GM19035 (cell line): ENCODE measurements around the gene CYP4F12.

Experiments used
- ATAC-seq: cut with Tn5 transposase; IDR thresholded peaks from one replicate; pipeline ENCODE4 v1.9.1; 2021; ENCODE audit not compliant: unreplicated experiment

The CYP4F12 gene

GRCh38 chr19:15672580-15673175 lies at the start of gene CYP4F12:
TSS of gene CYP4F12 (plus strand) at chr19:15673087. CDS start at chr19:15673530, 443 bp downstream.
- no peak for ATAC-seq

- no peak for ATAC-seq
Observed at GRCh38 chr19:15623711-15624318, 49.1 kb upstream of the CYP4F12 start.

- ATAC-seq: no peak
Observed at GRCh38 chr19:15628236-15629002, 44.5 kb upstream of the CYP4F12 start.

- ATAC-seq: no peak
Observed at GRCh38 chr19:15629003-15629880, 43.6 kb upstream of the CYP4F12 start.

GRCh38 chr19:15631817-15632216 lies 41.1 kb upstream of the CYP4F12 start:
- ATAC-seq: no peak

GRCh38 chr19:15633082-15633835 lies 39.6 kb upstream of the CYP4F12 start:
- no peak for ATAC-seq

- ATAC-seq: no peak
Observed at GRCh38 chr19:15634105-15634504, 38.8 kb upstream of the CYP4F12 start.

GRCh38 chr19:15635016-15635805 lies 37.7 kb upstream of the CYP4F12 start:
- no peak for ATAC-seq

- ATAC-seq: no peak
Observed at GRCh38 chr19:15636026-15636425, 36.9 kb upstream of the CYP4F12 start.

- ATAC-seq: no peak
Observed at GRCh38 chr19:15639596-15639995, 33.3 kb upstream of the CYP4F12 start.

- ATAC-seq: no peak
Observed at GRCh38 chr19:15640294-15640903, 32.5 kb upstream of the CYP4F12 start, which contains the start of gene CYP4F3. TSS of gene CYP4F3 (plus strand) at chr19:15640897. CDS start at chr19:15641416, 519 bp downstream.

GRCh38 chr19:15640904-15641597 lies 31.8 kb upstream of the CYP4F12 start:
- no peak for ATAC-seq

- ATAC-seq: no peak
Observed at GRCh38 chr19:15641901-15642491, 30.9 kb upstream of the CYP4F12 start.

- ATAC-seq: no peak
Observed at GRCh38 chr19:15642807-15643206, 30.1 kb upstream of the CYP4F12 start.

GRCh38 chr19:15643387-15643786 lies 29.5 kb upstream of the CYP4F12 start:
- ATAC-seq: no peak

- ATAC-seq: no peak
Observed at GRCh38 chr19:15644066-15644741, 28.7 kb upstream of the CYP4F12 start.

- ATAC-seq: no peak
Observed at GRCh38 chr19:15644816-15645215, 28.1 kb upstream of the CYP4F12 start.

- ATAC-seq: no peak
Observed at GRCh38 chr19:15649526-15649925, 23.4 kb upstream of the CYP4F12 start.
